ENCODE measurements around the gene ADGRB2.

The ADGRB2 gene

DNA sequence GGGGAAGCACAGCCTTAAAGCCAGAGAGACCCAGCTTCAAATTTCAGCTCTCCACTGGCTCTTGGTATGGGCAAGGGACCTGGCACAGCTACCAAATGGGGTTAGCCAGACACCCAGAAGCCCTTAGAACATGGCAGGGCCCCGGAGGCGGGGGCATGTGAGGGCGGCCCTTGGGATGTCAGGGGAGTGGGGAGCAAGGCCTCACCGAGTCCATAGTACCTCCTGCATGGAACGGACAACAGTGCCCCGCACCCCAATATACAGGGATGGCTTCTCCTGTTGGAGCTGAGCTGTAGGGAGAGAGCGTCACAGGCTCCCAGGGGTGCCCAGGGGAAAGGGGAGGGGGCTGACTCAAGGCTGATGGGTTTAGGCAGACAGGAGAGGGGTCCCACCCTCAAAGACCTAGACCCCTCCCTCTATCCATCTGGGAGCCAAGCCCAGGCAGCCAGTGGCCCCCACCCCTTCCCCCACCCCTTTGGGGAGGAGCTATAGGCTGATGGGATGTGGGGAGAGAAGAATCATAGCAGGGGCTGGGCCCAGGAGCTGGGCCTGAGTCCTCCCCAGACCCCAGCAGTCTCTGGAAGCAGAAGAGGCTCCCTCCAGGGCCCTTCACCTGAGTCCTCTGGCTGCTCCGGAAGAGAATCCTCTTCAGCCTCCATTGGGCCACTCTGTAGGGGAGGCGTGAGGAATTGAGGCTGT is 35.2 kb upstream of the ADGRB2 start:
- no peak overlapping the region for H3K4me3 ChIP-seq (ENCODE audit: low read length)
- TF ChIP-seq ZNF274 (IDR thresholded peaks at IDR 0.05; ENCODE audit: low read depth, low read length): no peak

DNA sequence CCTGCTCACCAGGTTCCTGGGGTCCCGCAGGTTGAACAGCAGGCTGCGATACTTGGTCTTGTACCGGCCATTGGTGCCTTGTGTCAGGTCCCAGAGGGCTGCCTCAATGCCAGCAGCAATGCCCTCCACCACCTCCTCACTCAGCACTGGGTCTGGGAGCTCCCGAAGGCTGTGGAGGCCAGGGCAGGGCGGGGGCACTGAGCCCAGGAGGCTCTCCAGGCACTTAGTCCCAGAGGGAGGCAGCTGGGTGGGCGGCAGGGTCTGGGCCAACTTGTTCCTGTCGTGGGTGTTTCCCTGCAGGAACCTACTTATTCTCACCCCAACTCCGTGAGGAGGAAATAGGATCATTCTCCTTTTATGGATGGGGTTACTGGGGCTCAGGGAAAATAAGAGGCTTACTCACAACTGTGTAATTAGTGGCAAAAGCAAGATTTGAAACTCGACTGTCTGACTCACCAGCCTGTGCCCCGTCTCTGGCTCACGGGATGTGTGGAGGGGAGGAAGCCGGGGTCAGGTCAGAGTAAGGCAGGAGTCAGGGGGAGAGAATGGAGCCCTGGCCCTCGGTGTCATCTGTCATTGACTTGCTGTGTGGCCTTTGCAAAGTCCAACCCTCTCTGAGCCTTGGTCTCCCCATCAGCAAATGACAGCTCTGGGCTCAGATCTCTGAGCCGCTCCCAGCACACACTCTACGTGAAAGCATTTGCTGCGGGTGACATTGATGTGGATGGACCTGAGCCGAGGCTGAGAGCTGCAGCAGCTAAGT is 34.5 kb upstream of the ADGRB2 start:
- no peak overlapping the region for H3K4me3 ChIP-seq (ENCODE audit: low read length)
- no peak for TF ChIP-seq ZNF274 (IDR thresholded peaks at IDR 0.05; ENCODE audit: low read depth, low read length)

DNA sequence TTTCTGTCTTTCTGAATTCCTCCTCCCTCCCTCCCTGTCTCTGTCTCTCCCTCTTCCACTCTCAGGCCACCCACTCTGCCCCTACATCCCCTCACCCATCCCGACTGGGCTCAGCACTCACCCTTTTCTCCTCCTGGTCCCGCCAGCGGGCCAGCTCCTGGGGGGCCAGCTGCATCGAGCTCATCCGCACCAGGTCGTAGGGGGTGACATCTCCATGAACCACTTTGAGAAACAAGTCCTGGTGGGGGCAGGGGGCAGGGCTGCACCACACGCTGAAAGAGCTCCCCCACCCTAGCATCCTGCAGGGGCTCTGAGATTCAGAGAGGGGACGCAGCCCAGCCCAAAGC is 33.9 kb upstream of the ADGRB2 start:
- no peak for TF ChIP-seq ZNF274 (IDR thresholded peaks at IDR 0.05; ENCODE audit: low read depth, low read length)
- no peak overlapping the region for H3K4me3 ChIP-seq (ENCODE audit: low read length)

DNA sequence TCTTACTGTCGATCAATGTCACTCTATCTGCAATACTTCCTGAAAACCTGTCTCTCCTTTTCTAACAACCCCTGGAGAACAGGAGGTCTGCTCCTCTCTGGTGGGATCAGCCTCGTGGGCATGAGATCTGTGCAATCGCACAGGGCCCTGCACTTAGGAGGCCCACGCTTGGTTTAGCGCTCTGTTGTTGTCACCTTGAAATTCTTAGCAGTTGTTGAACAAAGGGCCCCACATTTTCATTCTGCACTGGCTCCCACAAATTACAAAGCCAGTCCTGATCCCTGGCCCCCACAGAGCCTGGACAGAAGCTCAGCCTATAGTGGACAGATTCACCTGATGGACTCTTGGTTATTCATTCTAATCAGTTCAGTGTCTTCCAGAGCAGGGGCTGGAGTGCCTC is 33.1 kb upstream of the ADGRB2 start:
- H3K4me3 ChIP-seq (ENCODE audit: low read length): no peak overlapping the region
- TF ChIP-seq ZNF274 (IDR thresholded peaks at IDR 0.05; ENCODE audit: low read depth, low read length): no peak

DNA sequence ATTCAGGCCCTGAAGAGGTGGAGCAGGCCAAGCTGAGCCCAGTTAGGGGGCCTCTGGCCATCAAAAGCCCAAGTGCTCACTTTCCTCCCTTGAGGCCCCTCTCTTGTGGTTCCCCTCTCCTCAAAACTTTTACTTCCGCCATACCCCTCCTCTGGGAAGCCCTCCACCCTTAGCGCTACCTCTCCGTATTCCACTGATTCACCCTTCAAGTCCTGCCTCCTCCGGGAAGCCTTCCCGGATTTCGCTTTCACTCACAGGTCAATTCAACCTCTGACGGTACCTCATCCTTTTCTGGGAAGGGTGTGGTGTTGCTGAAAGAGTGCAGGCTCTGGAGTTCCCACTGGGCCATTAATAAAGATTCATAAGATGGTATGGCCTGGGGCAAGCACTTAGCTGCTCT is 32.6 kb upstream of the ADGRB2 start:
- no peak overlapping the region for H3K4me3 ChIP-seq (ENCODE audit: low read length)
- no peak for TF ChIP-seq ZNF274 (IDR thresholded peaks at IDR 0.05; ENCODE audit: low read depth, low read length)

DNA sequence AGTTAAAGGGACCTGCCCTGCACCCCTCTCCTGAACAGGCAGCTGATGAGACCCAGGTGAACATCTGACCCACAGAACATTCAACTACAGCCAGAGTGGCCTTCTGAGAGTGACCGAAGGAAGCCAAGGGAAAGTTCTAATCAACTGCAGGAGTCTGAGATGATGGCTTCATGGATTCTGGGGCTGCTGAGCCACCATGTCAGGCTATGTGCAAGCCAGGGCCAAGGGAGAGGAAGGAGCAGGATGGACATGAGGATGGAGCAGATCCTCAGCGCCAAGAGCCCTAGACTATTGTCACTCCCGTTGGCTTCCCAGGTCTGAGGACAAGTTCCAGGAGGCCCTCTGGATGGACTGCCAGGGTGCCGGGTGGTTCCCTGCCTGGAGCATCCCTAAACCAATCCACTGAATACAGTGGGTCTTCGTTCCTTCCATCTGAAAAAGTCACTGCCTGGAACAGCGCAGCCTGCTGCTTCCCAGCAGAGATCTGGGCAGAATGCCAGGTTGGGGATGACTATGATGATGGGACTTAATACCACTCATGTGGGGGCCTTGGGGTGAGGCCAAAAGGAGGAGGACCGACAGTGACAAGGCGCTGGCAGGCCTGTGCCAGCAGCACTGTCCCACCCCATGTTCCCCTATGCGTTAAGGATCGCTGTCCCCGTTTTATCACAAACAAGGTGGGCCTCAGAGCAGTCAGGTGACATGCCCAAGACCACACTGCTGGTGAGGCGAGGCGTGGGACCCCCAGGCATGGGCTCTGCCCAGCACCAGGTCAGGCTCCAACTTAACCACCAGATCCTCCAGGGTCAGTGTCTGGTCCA is 31.9 kb upstream of the ADGRB2 start:
- no peak for TF ChIP-seq ZNF274 (IDR thresholded peaks at IDR 0.05; ENCODE audit: low read depth, low read length)
- no peak overlapping the region for H3K4me3 ChIP-seq (ENCODE audit: low read length)

DNA sequence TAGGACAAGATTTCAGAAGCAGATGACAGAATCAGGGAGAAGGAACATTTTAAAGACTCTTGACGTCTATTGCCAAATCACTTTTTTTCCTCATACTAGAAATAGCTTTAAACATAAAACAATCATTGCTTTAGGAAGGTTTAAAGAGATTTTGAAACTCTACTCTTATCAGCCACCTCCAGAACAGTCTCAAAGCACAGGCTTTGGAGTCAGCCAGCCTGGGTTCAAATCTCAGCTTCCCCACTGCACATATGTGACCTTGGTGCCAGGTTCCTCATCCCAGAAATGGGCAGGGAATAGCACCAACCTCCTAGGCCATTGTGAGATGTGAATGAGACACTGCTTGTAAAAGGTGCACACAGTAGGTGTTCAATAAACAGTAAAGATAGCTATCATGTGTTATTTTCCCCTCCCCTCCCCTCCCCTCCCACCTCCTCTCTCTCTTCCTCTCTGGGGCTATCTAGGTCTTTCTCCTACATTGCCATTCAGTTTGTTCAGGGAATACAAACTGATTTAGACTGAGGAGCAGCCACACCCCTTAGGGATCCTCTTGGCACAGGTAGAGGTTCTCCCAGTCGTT is 31.0 kb upstream of the ADGRB2 start:
- H3K4me3 ChIP-seq (ENCODE audit: low read length): no peak overlapping the region
- no peak for TF ChIP-seq ZNF274 (IDR thresholded peaks at IDR 0.05; ENCODE audit: low read depth, low read length)

DNA sequence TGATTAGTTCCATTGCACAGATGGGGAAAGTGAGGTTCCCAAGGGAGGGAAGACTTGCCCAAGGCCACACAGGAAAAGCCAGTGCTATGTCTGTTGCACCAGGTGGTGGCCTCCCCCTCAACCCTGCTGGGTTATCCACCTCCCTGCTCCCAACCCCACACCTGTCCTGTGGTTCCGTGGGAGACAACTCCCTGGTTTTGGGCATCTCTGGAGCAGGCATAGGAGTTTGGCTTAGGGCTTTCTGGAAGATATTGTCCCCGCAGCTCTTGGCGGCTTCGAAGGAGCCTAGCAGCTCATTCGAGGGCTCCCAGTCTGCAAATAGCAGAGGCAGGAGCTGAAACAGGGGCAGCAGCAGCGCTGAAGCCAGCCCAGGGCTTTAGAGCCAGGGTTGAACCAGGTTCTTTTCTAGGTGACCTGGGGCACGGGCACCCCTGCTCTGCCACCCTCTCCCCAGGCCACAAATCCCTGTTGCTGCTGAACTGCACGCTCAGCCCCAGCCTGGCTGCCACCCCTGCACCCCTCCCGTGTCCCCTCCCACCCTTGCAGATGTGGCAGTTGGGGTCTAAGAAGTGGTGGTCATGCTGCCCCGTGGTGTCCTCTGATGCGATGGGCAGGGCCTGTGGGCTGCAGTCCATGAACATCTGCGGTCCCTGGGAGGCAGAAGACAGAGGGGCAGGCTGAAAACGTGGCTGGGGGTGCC is 29.6 kb upstream of the ADGRB2 start:
- H3K4me3 ChIP-seq (ENCODE audit: low read length): no peak overlapping the region
- TF ChIP-seq ZNF274 (IDR thresholded peaks at IDR 0.05; ENCODE audit: low read depth, low read length): no peak

DNA sequence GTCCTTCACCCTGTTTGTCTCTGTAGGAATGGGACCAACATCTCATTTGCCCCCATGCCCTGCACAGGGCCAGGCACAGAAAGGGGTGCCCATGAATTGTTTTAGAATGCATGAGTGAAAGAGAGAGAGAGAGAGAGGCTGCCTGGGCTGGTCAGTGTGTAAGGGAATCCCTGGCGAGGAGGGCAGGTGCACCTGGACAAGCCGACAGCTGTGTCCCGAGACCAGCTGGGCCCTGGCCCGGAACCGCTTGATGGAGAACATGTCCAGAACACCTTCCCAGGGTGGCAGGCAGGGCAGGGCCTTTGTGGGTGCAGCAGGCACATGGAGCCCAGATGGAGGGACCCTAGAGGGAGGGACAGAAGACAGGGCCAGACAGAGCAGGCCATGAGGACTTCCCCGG is 28.9 kb upstream of the ADGRB2 start:
- H3K4me3 ChIP-seq (ENCODE audit: low read length): no peak overlapping the region
- TF ChIP-seq ZNF274 (IDR thresholded peaks at IDR 0.05; ENCODE audit: low read depth, low read length): no peak

DNA sequence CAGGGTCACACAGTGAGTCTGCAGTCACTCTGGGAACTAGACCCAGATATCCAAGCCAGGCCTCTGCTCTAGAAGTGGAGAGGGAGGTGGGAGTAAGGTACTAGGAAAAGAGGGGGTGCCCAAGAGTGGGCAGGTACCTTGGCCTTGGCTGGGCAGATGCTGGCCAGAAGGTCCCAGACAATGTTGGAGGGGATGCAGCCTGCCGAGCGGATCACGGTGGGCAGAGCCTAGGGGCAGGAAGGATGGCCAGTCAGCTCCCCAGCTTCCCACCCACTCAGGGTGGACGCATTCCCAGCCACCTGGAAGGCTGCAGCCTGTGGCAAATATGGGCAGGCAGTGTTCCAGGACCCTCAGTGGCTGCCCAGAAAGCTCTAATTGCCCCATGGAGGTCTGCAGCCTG is 28.4 kb upstream of the ADGRB2 start:
- no peak for TF ChIP-seq ZNF274 (IDR thresholded peaks at IDR 0.05; ENCODE audit: low read depth, low read length)
- H3K4me3 ChIP-seq (ENCODE audit: low read length): no peak overlapping the region

DNA sequence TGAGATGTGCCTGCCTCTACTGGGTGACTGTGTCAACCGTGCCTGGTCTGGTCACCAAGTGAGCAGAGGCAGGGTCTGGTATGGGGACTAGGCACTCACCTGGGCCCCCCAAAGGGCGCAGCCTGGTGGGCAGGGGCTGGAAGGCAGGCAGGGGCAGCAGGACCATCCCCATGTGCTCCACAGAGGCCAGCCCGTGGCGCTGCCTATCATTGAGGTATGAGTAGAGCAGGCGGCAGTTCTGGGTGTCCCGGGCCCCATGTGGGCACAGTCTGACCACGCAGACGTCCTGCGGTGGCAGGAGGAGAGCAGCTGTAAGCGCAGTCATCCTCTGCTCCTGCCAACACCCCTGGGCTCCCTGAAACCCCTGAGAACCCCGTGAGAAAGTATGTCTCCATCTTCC is 28.0 kb upstream of the ADGRB2 start:
- no peak overlapping the region for H3K4me3 ChIP-seq (ENCODE audit: low read length)
- no peak for TF ChIP-seq ZNF274 (IDR thresholded peaks at IDR 0.05; ENCODE audit: low read depth, low read length)

DNA sequence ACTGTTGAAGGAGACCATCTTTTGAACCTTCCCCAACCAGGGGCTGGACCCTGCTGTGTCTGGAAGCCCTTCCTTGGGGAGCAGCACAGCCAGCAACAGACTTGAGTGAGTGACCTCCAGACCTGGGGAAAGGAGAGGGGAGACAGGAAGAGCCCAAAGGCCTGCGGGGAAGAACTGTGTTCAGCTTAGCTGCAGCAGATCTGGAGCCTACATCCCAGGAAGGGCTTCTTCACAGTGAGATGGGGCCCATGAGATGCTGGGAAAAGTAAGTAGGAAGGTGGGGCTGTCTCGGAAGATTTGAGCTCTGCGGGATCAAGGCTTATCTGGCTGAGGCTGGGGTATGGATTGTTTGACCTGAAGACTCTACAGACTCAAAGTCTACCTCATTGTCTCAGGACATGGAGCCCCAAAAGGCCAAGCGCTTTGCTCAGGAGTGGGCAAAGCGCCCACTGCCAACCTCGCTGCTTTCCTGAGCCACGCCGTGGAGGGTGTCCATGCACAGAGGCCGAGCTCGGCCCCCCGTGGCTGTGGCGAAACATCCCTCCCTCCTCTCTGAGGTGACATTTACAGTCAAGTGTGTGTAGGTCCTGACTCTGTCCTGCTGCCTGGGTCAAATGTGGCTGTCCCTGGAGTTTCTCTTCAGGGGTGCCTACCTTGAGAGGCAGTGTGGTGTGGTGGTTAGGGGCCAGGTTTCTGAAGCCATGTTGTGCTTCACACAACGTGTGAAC is 27.2 kb upstream of the ADGRB2 start:
- no peak overlapping the region for H3K4me3 ChIP-seq (ENCODE audit: low read length)
- TF ChIP-seq ZNF274 (IDR thresholded peaks at IDR 0.05; ENCODE audit: low read depth, low read length): no peak

DNA sequence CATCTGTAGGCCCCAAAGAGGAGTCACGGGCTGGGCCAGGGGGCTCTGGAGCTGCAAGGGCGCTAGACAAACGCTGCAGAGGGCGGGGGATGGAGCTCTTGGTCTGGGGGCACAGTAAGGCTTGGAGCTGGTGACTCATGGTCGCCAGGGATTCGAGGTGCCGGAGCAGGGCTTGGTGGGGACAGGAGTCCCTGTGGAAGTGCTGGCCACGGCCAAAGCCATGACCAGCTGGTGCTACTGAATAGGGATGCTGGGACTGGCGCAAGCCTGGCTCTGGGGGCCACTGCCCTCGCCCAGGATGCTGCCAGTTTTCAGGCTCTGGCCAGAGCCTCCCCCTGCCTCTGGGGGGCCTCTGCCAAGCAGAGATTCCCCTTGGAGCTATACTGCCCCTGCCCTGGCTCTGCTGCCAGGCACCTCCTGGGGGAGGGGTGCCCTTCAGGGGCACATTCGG is 26.5 kb upstream of the ADGRB2 start:
- H3K4me3 ChIP-seq (ENCODE audit: low read length): no peak overlapping the region
- no peak for TF ChIP-seq ZNF274 (IDR thresholded peaks at IDR 0.05; ENCODE audit: low read depth, low read length)
